Vagina (tissue), 2 donors: ENCODE results near the gene CD300E.

Experiments used
- POLR2A ChIP-seq, 2 donors: fragments of 450-650 bp; IDR thresholded peaks; one replicate each; pipeline ENCODE4 v1.6.1; 2017; ENCODE audit warnings: antibody characterized with exemption in 2 of 2, mild to moderate bottlenecking in 2 of 2, moderate library complexity in 2 of 2
- TF ChIP-seq, protein P1 (sequence below), 3 experiments: fragments of 450-650 bp in 2 of 3; fragments of 200-600 bp in 1 of 3; sonication (generic) in 1 of 3; IDR thresholded peaks; one replicate each; pipeline ENCODE4 v1.5.1; 2017 to 2019; ENCODE audit warnings: antibody characterized with exemption in 3 of 3, mild to moderate bottlenecking in 2 of 3, moderate library complexity in 2 of 3

DNA sequence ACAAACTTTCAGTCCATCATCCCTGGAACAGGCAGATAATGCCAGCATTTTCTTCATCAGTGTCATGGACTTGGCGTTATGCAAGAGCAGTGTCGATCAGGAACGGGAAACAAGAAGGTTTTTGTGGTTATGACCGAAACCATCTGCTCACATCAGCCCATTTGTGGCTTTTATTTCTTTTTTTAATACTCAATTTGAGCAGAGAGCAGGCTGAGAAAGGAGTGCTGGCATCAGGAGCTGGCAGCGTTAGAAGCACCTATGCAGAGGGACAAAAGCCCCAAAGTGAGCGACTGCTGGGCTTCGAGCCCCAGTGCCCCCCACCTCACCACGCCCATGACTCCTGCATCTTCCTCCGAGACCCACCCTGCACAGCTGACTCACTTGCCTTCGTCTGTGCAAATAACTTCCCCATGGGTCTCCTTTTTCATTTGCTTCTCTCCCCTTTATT, 16.2 kb upstream of the CD300E start:
- TF ChIP-seq, protein P1, sequence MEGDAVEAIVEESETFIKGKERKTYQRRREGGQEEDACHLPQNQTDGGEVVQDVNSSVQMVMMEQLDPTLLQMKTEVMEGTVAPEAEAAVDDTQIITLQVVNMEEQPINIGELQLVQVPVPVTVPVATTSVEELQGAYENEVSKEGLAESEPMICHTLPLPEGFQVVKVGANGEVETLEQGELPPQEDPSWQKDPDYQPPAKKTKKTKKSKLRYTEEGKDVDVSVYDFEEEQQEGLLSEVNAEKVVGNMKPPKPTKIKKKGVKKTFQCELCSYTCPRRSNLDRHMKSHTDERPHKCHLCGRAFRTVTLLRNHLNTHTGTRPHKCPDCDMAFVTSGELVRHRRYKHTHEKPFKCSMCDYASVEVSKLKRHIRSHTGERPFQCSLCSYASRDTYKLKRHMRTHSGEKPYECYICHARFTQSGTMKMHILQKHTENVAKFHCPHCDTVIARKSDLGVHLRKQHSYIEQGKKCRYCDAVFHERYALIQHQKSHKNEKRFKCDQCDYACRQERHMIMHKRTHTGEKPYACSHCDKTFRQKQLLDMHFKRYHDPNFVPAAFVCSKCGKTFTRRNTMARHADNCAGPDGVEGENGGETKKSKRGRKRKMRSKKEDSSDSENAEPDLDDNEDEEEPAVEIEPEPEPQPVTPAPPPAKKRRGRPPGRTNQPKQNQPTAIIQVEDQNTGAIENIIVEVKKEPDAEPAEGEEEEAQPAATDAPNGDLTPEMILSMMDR (IDR thresholded peaks at IDR 0.05) = no peak
- TF ChIP-seq POLR2A (IDR thresholded peaks at IDR 0.05) = no peak
